ENCODE data around the gene GID8. TPM values are rescaled to one million over a fixed set of nuclear protein-coding genes. Genes with fewer than 3 reads are reported as not detected.
A peak's percentile ranks its signal among the peaks of the same experiment; 100 is the strongest.

The GID8 gene
- total and polyA plus RNA-seq, 9 of the 15 experiments (the other 6 are each of a cell fraction or from before 2014, with no cell fraction given): 7.5 to 31.6 (median 22.2) TPM

DNA sequence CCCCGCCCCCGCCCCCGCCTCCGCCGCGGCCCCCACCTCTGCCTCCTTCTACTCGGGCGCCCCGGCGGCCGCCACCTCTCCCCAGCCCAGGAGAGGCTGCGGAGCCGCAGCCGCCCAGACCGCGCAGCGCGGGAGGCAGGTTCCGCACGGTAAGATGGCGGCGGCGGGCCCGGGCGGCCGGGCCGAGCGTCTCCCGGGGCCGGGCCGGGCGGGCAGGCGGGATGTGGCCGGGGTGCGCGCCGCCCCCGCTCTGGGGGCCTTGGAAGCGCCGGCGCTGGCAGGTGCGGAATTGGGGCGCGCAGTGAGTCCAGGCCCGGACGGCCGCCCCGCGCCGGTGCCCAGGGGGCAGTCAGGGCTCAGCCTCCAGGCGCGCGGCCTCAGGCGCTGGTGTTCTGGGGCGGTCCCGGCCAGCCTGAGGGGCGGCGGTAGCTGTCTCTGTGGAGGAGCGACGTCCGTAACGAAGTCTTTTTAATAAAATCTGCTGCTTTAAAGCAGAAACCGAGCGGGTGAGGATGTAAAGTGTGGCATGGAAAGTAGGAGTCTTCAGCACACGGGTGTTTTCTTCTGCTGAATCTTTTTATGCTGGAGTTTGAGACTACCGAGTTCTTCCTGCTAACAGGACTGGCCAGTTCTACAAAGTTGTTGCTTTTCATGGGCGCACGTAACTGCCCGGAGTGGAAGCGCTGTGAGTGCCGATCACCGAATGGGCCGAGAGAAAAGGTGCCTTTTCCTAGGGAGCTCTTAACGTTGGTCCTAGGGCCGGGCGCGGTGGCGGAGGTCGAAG lies at the start of gene GID8 (continued):
- TF ChIP-seq CEBPB (tag; IDR thresholded peaks at IDR 0.05) (no peak), PTTG1 (tag; IDR thresholded peaks at IDR 0.05; ENCODE audit: low read depth) (no peak), MAZ (CRISPR knock-in tag; conservative IDR thresholded peaks at IDR 0.05 in 1 of 2, IDR thresholded peaks at IDR 0.05 in 1 of 2) (peak in 1 of 2 experiments; percentile 65; a peak in 1 of 4 replicates), BMI1 (IDR thresholded peaks at IDR 0.05; ENCODE audit: low read length) (no peak), RHOXF2B (CRISPR knock-in tag; conservative IDR thresholded peaks at IDR 0.05) (no peak), ZNF175 (CRISPR knock-in tag; IDR thresholded peaks at IDR 0.05; ENCODE audit: low read depth) (no peak), ZNF445 (CRISPR knock-in tag; IDR thresholded peaks at IDR 0.05; ENCODE audit: low read depth) (no peak), HDAC6 (IDR thresholded peaks at IDR 0.05; ENCODE audit: low read depth, low read length) (no peak), ZNF184 (CRISPR knock-in tag; IDR thresholded peaks at IDR 0.05) (no peak), KHSRP (IDR thresholded peaks at IDR 0.05) (no peak), TRIM24 (IDR thresholded peaks at IDR 0.05) (no peak), STAG1 (CRISPR knock-in tag; IDR thresholded peaks at IDR 0.05; ENCODE audit: borderline replicate concordance) (no peak), FOXM1 (IDR thresholded peaks at IDR 0.05; ENCODE audit: low read depth) (no peak), FOXM1 (CRISPR knock-in tag; IDR thresholded peaks at IDR 0.05; ENCODE audit: low read depth) (no peak), ZNF695 (CRISPR knock-in tag; IDR thresholded peaks at IDR 0.05) (no peak), PHF21A (IDR thresholded peaks at IDR 0.05; ENCODE audit: borderline replicate concordance, low read depth) (no peak)
- TF ChIP-seq, protein P1, sequence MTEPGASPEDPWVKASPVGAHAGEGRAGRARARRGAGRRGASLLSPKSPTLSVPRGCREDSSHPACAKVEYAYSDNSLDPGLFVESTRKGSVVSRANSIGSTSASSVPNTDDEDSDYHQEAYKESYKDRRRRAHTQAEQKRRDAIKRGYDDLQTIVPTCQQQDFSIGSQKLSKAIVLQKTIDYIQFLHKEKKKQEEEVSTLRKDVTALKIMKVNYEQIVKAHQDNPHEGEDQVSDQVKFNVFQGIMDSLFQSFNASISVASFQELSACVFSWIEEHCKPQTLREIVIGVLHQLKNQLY (CRISPR knock-in tag; conservative IDR thresholded peaks at IDR 0.05): no peak
- TF ChIP-seq, protein P2, sequence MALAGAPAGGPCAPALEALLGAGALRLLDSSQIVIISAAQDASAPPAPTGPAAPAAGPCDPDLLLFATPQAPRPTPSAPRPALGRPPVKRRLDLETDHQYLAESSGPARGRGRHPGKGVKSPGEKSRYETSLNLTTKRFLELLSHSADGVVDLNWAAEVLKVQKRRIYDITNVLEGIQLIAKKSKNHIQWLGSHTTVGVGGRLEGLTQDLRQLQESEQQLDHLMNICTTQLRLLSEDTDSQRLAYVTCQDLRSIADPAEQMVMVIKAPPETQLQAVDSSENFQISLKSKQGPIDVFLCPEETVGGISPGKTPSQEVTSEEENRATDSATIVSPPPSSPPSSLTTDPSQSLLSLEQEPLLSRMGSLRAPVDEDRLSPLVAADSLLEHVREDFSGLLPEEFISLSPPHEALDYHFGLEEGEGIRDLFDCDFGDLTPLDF (CRISPR knock-in tag; IDR thresholded peaks at IDR 0.05): no peak
- TF ChIP-seq, protein P3, sequence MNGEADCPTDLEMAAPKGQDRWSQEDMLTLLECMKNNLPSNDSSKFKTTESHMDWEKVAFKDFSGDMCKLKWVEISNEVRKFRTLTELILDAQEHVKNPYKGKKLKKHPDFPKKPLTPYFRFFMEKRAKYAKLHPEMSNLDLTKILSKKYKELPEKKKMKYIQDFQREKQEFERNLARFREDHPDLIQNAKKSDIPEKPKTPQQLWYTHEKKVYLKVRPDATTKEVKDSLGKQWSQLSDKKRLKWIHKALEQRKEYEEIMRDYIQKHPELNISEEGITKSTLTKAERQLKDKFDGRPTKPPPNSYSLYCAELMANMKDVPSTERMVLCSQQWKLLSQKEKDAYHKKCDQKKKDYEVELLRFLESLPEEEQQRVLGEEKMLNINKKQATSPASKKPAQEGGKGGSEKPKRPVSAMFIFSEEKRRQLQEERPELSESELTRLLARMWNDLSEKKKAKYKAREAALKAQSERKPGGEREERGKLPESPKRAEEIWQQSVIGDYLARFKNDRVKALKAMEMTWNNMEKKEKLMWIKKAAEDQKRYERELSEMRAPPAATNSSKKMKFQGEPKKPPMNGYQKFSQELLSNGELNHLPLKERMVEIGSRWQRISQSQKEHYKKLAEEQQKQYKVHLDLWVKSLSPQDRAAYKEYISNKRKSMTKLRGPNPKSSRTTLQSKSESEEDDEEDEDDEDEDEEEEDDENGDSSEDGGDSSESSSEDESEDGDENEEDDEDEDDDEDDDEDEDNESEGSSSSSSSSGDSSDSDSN (IDR thresholded peaks at IDR 0.05; ENCODE audit: borderline replicate concordance in 1 of 2, low read depth in 2 of 2, low read length in 2 of 2): peak in 1 of 2 experiments; percentile 62; a peak in 1 of 4 replicates
- TF ChIP-seq, protein P4, sequence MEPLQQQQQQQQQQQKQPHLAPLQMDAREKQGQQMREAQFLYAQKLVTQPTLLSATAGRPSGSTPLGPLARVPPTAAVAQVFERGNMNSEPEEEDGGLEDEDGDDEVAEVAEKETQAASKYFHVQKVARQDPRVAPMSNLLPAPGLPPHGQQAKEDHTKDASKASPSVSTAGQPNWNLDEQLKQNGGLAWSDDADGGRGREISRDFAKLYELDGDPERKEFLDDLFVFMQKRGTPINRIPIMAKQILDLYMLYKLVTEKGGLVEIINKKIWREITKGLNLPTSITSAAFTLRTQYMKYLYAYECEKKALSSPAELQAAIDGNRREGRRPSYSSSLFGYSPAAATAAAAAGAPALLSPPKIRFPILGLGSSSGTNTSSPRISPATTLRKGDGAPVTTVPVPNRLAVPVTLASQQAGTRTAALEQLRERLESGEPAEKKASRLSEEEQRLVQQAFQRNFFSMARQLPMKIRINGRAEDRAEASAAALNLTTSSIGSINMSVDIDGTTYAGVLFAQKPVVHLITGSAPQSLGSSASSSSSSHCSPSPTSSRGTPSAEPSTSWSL (CRISPR knock-in tag; IDR thresholded peaks at IDR 0.05; ENCODE audit: borderline replicate concordance): no peak
- TF ChIP-seq, protein P5, sequence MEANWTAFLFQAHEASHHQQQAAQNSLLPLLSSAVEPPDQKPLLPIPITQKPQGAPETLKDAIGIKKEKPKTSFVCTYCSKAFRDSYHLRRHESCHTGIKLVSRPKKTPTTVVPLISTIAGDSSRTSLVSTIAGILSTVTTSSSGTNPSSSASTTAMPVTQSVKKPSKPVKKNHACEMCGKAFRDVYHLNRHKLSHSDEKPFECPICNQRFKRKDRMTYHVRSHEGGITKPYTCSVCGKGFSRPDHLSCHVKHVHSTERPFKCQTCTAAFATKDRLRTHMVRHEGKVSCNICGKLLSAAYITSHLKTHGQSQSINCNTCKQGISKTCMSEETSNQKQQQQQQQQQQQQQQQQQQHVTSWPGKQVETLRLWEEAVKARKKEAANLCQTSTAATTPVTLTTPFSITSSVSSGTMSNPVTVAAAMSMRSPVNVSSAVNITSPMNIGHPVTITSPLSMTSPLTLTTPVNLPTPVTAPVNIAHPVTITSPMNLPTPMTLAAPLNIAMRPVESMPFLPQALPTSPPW (CRISPR knock-in tag; IDR thresholded peaks at IDR 0.05): peak; percentile 95
